Measurements from ENCODE around the gene TRIM43B.
"Not testable (repeated sequence)": the region's sequence is repeated elsewhere in the genome, so short reads cannot be mapped to it uniquely, and the experiment has no call there.

TRIM43B gene

GRCh38 chr2:95484654-95485053 lies at the start of gene TRIM43B:
Gene TRIM43B, minus strand, starts transcription at chr2:95484754. Its CDS starts 2,040 bp downstream, at chr2:95482714.
- in situ Hi-C loops (cut with HindIII; ENCODE audit: low sequenced_read_pairs) = not testable (repeated sequence)

GRCh38 chr2:95531254-95531771 lies 46.8 kb upstream of the TRIM43B start:
- in situ Hi-C loops (cut with HindIII; ENCODE audit: low sequenced_read_pairs) = no loop called here

- in situ Hi-C loops (cut with HindIII; ENCODE audit: low sequenced_read_pairs) = no loop called here
Measured at GRCh38 chr2:95530734-95531133, 46.2 kb upstream of the TRIM43B start.

- in situ Hi-C loops (cut with HindIII; ENCODE audit: low sequenced_read_pairs) = no loop called here
Measured at GRCh38 chr2:95526360-95527341, 42.1 kb upstream of the TRIM43B start.

GRCh38 chr2:95525294-95526035 lies 40.9 kb upstream of the TRIM43B start:
- in situ Hi-C loops (cut with HindIII; ENCODE audit: low sequenced_read_pairs) = no loop called here

GRCh38 chr2:95524195-95524594 lies 39.6 kb upstream of the TRIM43B start:
- in situ Hi-C loops (cut with HindIII; ENCODE audit: low sequenced_read_pairs) = no loop called here

- in situ Hi-C loops (cut with HindIII; ENCODE audit: low sequenced_read_pairs) = no loop called here
Measured at GRCh38 chr2:95514718-95515117, 30.2 kb upstream of the TRIM43B start.

GRCh38 chr2:95514226-95514625 lies 29.7 kb upstream of the TRIM43B start:
- in situ Hi-C loops (cut with HindIII; ENCODE audit: low sequenced_read_pairs) = not testable (repeated sequence)

GRCh38 chr2:95509408-95509807 lies 24.9 kb upstream of the TRIM43B start:
- in situ Hi-C loops (cut with HindIII; ENCODE audit: low sequenced_read_pairs) = no loop called here

- in situ Hi-C loops (cut with HindIII; ENCODE audit: low sequenced_read_pairs) = no loop called here
Measured at GRCh38 chr2:95505222-95505621, 20.7 kb upstream of the TRIM43B start.

- in situ Hi-C loops (cut with HindIII; ENCODE audit: low sequenced_read_pairs) = no loop called here
Measured at GRCh38 chr2:95500854-95501253, 16.3 kb upstream of the TRIM43B start.

- in situ Hi-C loops (cut with HindIII; ENCODE audit: low sequenced_read_pairs) = not testable (repeated sequence)
Measured at GRCh38 chr2:95492076-95492475, 7.5 kb upstream of the TRIM43B start.

GRCh38 chr2:95475025-95475424 lies 9.5 kb downstream of the TRIM43B start:
- in situ Hi-C loops (cut with HindIII; ENCODE audit: low sequenced_read_pairs) = not testable (repeated sequence)

GRCh38 chr2:95467984-95468383 lies 16.6 kb downstream of the TRIM43B start:
- in situ Hi-C loops (cut with HindIII; ENCODE audit: low sequenced_read_pairs) = not testable (repeated sequence)

GRCh38 chr2:95466572-95466971 lies 18.0 kb downstream of the TRIM43B start:
- in situ Hi-C loops (cut with HindIII; ENCODE audit: low sequenced_read_pairs) = not testable (repeated sequence)

- in situ Hi-C loops (cut with HindIII; ENCODE audit: low sequenced_read_pairs) = not testable (repeated sequence)
Measured at GRCh38 chr2:95463292-95463691, 21.3 kb downstream of the TRIM43B start.

- in situ Hi-C loops (cut with HindIII; ENCODE audit: low sequenced_read_pairs) = not testable (repeated sequence)
Measured at GRCh38 chr2:95445317-95445716, 39.2 kb downstream of the TRIM43B start.

GRCh38 chr2:95442474-95443099 lies 42.0 kb downstream of the TRIM43B start:
- in situ Hi-C loops (cut with HindIII; ENCODE audit: low sequenced_read_pairs) = not testable (repeated sequence)

GRCh38 chr2:95435872-95436209 lies 48.7 kb downstream of the TRIM43B start:
- in situ Hi-C loops (cut with HindIII; ENCODE audit: low sequenced_read_pairs) = not testable (repeated sequence)

GRCh38 chr2:95435162-95435871 lies 49.2 kb downstream of the TRIM43B start:
- in situ Hi-C loops (cut with HindIII; ENCODE audit: low sequenced_read_pairs) = not testable (repeated sequence)
